GM23338 (cell line): ENCODE data around the gene PROSER2. TPM values are rescaled to one million over a fixed set of nuclear protein-coding genes. Genes with fewer than 3 reads are reported as not detected.

ENCODE experiments used
- ATAC-seq: fragments of 200-7000 bp; cut with Tn5 transposase; 3 replicates; pipeline ENCODE4 v1.9.1; 2020
- DNase-seq: peaks from one replicate; pipeline ENCODE4 v3.0.0-alpha.2; 2015; ENCODE audit warnings: low spot score
- H2AFZ ChIP-seq: fragments of 200-600 bp; sonication (generic); 2 replicates; pipeline ENCODE4 v1.8.0; 2016; ENCODE audit warnings: antibody characterized with exemption, mild to moderate bottlenecking, moderate library complexity
- H3F3A ChIP-seq: fragments of 200-600 bp; sonication (generic); replicated peaks from 2 replicates; pipeline ENCODE4 v1.8.0; 2017; ENCODE audit warnings: antibody characterized with exemption, mixed run types, low read depth
- H3K27ac ChIP-seq: fragments of 200-600 bp; sonication (generic); 2 replicates; pipeline ENCODE4 v1.6.1; 2016; ENCODE audit warnings: low read depth
- H3K27me3 ChIP-seq: fragments of 200-600 bp; sonication (generic); 2 replicates; pipeline ENCODE4 v1.8.0; 2016; ENCODE audit warnings: mild to moderate bottlenecking, mixed run types, moderate library complexity; ENCODE audit not compliant: insufficient read depth
- H3K36me3 ChIP-seq: fragments of 200-600 bp; sonication (generic); 2 replicates; pipeline ENCODE4 v1.8.0; 2016; ENCODE audit warnings: mild to moderate bottlenecking; ENCODE audit not compliant: insufficient read depth
- H3K4me1 ChIP-seq: fragments of 200-600 bp; sonication (generic); 2 replicates; pipeline ENCODE4 v1.8.0; 2016; ENCODE audit warnings: mild to moderate bottlenecking, moderate library complexity; ENCODE audit not compliant: insufficient read depth
- H3K4me2 ChIP-seq: fragments of 200-600 bp; sonication (generic); 2 replicates; pipeline ENCODE4 v1.7.1; 2017; ENCODE audit warnings: mixed run types
- H3K4me3 ChIP-seq: fragments of 200-600 bp; sonication (generic); 2 replicates; pipeline ENCODE4 v1.6.1; 2016; ENCODE audit warnings: mixed run types
- H3K79me2 ChIP-seq: fragments of 200-600 bp; sonication (generic); replicated peaks from 2 replicates; pipeline ENCODE4 v1.8.0; 2017; ENCODE audit warnings: mild to moderate bottlenecking; ENCODE audit not compliant: insufficient read depth
- H3K9me2 ChIP-seq: fragments of 200-600 bp; sonication (generic); 2 replicates; pipeline ENCODE4 v1.8.0; 2017; ENCODE audit not compliant: insufficient read depth
- H4K20me1 ChIP-seq: fragments of 200-600 bp; sonication (generic); replicated peaks from 2 replicates; pipeline ENCODE4 v1.8.0; 2017; ENCODE audit warnings: mild to moderate bottlenecking; ENCODE audit not compliant: insufficient read depth
- H3K27ac Mint-ChIP-seq: 2 replicates; pipeline ENCODE4 v1.8.0; 2020; ENCODE audit warnings: inconsistent platforms, mild to moderate bottlenecking, moderate library complexity, mixed read lengths
- H3K27me3 Mint-ChIP-seq: 3 replicates; pipeline ENCODE4 v1.8.0; 2022; ENCODE audit warnings: low read depth, mild to moderate bottlenecking, moderate library complexity, mixed read lengths, inconsistent platforms; ENCODE audit not compliant: insufficient read depth, poor library complexity
- H3K36me3 Mint-ChIP-seq: 3 replicates; pipeline ENCODE4 v1.8.0; 2021; ENCODE audit warnings: low read depth, mild to moderate bottlenecking, inconsistent platforms, moderate library complexity, mixed read lengths
- H3K4me1 Mint-ChIP-seq: 3 replicates; pipeline ENCODE4 v1.8.0; 2020; ENCODE audit warnings: mild to moderate bottlenecking, inconsistent platforms, mixed read lengths
- H3K4me3 Mint-ChIP-seq: 3 replicates; pipeline ENCODE4 v1.8.0; 2021; ENCODE audit warnings: moderate library complexity, mild to moderate bottlenecking, inconsistent platforms, mixed read lengths
- H3K9me3 Mint-ChIP-seq: 3 replicates; pipeline ENCODE4 v1.8.0; 2020; ENCODE audit warnings: moderate library complexity, mild to moderate bottlenecking, inconsistent platforms, mixed read lengths
- CREB1 ChIP-seq: fragments of 250-450 bp; sonication (Bioruptor Pico); IDR thresholded peaks from 2 replicates; pipeline ENCODE4 v1.5.0; 2020; ENCODE audit warnings: low read depth, mild to moderate bottlenecking, moderate library complexity
- CTCF ChIP-seq, 2 experiments: fragments of 200-600 bp in 1 of 2; sonication (generic) in 1 of 2; conservative IDR thresholded peaks; 2 replicates each; pipeline versions ENCODE4 v1.5.1 to v1.6.1; 2016 to 2017; ENCODE audit warnings: antibody characterized with exemption in 2 of 2, low read depth in 2 of 2, mild to moderate bottlenecking in 2 of 2, moderate library complexity in 1 of 2
- EZH2 ChIP-seq: fragments of 200-600 bp; sonication (generic); IDR thresholded peaks from one replicate; pipeline ENCODE4 v1.8.0; 2017; ENCODE audit warnings: antibody characterized with exemption, mild to moderate bottlenecking, low read depth; ENCODE audit not compliant: unreplicated experiment
- EZH2phosphoT487 ChIP-seq: fragments of 200-600 bp; sonication (generic); IDR thresholded peaks from one replicate; pipeline ENCODE4 v1.8.1; 2018; ENCODE audit warnings: antibody characterized with exemption; ENCODE audit not compliant: unreplicated experiment
- JUNB ChIP-seq: IDR thresholded peaks from one replicate; pipeline ENCODE4 v1.6.1; 2016; ENCODE audit warnings: antibody characterized with exemption; ENCODE audit not compliant: unreplicated experiment
- NANOG ChIP-seq: IDR thresholded peaks from 2 replicates; pipeline ENCODE4 v1.6.1; 2016; ENCODE audit warnings: antibody characterized with exemption, borderline replicate concordance
- POLR2AphosphoS5 ChIP-seq: IDR thresholded peaks from 2 replicates; pipeline ENCODE4 v1.6.1; 2016; ENCODE audit warnings: antibody characterized with exemption, low read depth
- REST ChIP-seq: IDR thresholded peaks from one replicate; pipeline ENCODE4 v1.6.1; 2018; ENCODE audit warnings: antibody characterized with exemption; ENCODE audit not compliant: unreplicated experiment
- ZNF114 ChIP-seq: fragments of 250-450 bp; sonication (Bioruptor Pico); IDR thresholded peaks from 2 replicates; pipeline ENCODE4 v1.5.0; 2020; ENCODE audit warnings: mild to moderate bottlenecking, moderate library complexity
- ZNF331 ChIP-seq: fragments of 250-450 bp; sonication (Bioruptor Pico); IDR thresholded peaks from 2 replicates; pipeline ENCODE4 v1.5.0; 2020; ENCODE audit warnings: low read depth, mild to moderate bottlenecking, moderate library complexity
- polyA plus RNA-seq: library from polyadenylated mRNA; unstranded; fragments of >200 nt; fragmentation: Nextera tagmentation; extraction: Ambion mirVana; gene quantifications from 2 replicates; pipeline ENCODE4 v1.2.1, GENCODE V29; 2016
- total RNA-seq: library from RNA; depleted of rRNA; stranded (reverse); fragments of >200 nt; shearing (Covaris generic); gene quantifications from 2 replicates; pipeline ENCODE4 v1.2.3, GENCODE V29; 2014

The PROSER2 gene
- total and polyA plus RNA-seq, 2 experiments from 2014 or later: 4.2 to 10.8 TPM

- TF ChIP-seq CREB1 (CRISPR knock-in tag): no peak
- TF ChIP-seq REST: no peak
- TF ChIP-seq EZH2: no peak
- TF ChIP-seq JUNB: no peak
- no peak for TF ChIP-seq CTCF (conservative IDR thresholded peaks at IDR 0.05; ENCODE audit: low read depth in 2 of 2)
- no peak for TF ChIP-seq ZNF331 (CRISPR knock-in tag)
- no peak for TF ChIP-seq NANOG
- no peak for TF ChIP-seq POLR2AphosphoS5
- no peak for TF ChIP-seq EZH2phosphoT487
These were observed 49.3 kb upstream of the PROSER2 start (continued) for GRCh38 chr10:11773761-11774441.

GRCh38 chr10:11775412-11775811 lies 47.7 kb upstream of the PROSER2 start:
- DNase-seq: no peak
- H3K9me3 Mint-ChIP-seq: no peaks in the 10 kb centered on the region; the same call in 2 of the 3 replicates
- Histone ChIP-seq H4K20me1 (no peaks in the 10 kb centered on the region), H3K27ac (no peak overlapping the region), H3K36me3 (no peaks in the 10 kb centered on the region), H3K4me3 (no peak overlapping the region), H3K79me2 (no peaks in the 10 kb centered on the region), H3K4me2 (no peak overlapping the region), H3F3A (no peaks in the 10 kb centered on the region), H3K9me2 (no peaks in the 10 kb centered on the region), H2AFZ (no peak overlapping the region; the same call in 1 of the 2 replicates), H3K4me1 (no peaks in the 10 kb centered on the region), H3K27me3 (no peaks in the 10 kb centered on the region)
- TF ChIP-seq CTCF (conservative IDR thresholded peaks at IDR 0.05; ENCODE audit: low read depth in 2 of 2): no peak
- no peak for TF ChIP-seq POLR2AphosphoS5
- TF ChIP-seq ZNF331 (CRISPR knock-in tag): no peak
- no peak for TF ChIP-seq EZH2phosphoT487
- TF ChIP-seq NANOG: no peak
- TF ChIP-seq ZNF114 (CRISPR knock-in tag): no peak
- no peak for TF ChIP-seq EZH2
- no peak for TF ChIP-seq CREB1 (CRISPR knock-in tag)
- no peaks in the 10 kb centered on the region; the same call in 2 of the 3 replicates for H3K4me1 Mint-ChIP-seq
- no peak overlapping the region for H3K27ac Mint-ChIP-seq
- no peaks in the 10 kb centered on the region for H3K27me3 Mint-ChIP-seq
- H3K4me3 Mint-ChIP-seq: no peak overlapping the region
- no peaks in the 10 kb centered on the region; the same call in 2 of the 3 replicates for H3K36me3 Mint-ChIP-seq
- no peak for ATAC-seq
